HFFc6 (cell line): ENCODE results near the gene PCSK5. TPM values are rescaled to one million over a fixed set of nuclear protein-coding genes. Genes with fewer than 3 reads are reported as not detected.
"Not testable (repeated sequence)": the region's sequence is repeated elsewhere in the genome, so short reads cannot be mapped to it uniquely, and the experiment has no call there.

ENCODE experiments used
- DNase-seq: peaks from one replicate; pipeline ENCODE4 v3.0.0-alpha.2; 2018
- H3K27ac Mint-ChIP-seq: 2 replicates; pipeline ENCODE4 v1.8.0; 2020; ENCODE audit warnings: mild to moderate bottlenecking, mixed read lengths
- H3K27me3 Mint-ChIP-seq: 2 replicates; pipeline ENCODE4 v1.8.0; 2021; ENCODE audit warnings: mild to moderate bottlenecking, moderate library complexity, mixed read lengths; ENCODE audit not compliant: insufficient read depth
- H3K36me3 Mint-ChIP-seq: 2 replicates; pipeline ENCODE4 v1.8.0; 2021; ENCODE audit warnings: low read depth, mixed read lengths
- H3K4me1 Mint-ChIP-seq: 2 replicates; pipeline ENCODE4 v1.8.0; 2020; ENCODE audit warnings: low read depth, mixed read lengths
- H3K4me3 Mint-ChIP-seq: 2 replicates; pipeline ENCODE4 v1.8.0; 2020; ENCODE audit warnings: mild to moderate bottlenecking, moderate library complexity, mixed read lengths
- H3K9me3 Mint-ChIP-seq: 2 replicates; pipeline ENCODE4 v1.8.0; 2020; ENCODE audit warnings: mild to moderate bottlenecking, mixed read lengths
- CTCF ChIP-seq: fragments of 200-600 bp; sonication (generic); IDR thresholded peaks from 2 replicates; pipeline ENCODE4 v1.5.0; 2021; ENCODE audit warnings: antibody characterized with exemption, mild to moderate bottlenecking
- total RNA-seq, 6 experiments: library from RNA; stranded (reverse); fragmentation: NEBNext Ultra II Directional; extraction: Animal tissue kit (Norgen Biotek cat#: 25700); gene quantifications; 2 replicates in 1 of 6; 3 replicates in 5 of 6; pipeline ENCODE4 v1.2.3, GENCODE V29; 2021

PCSK5 gene
- total RNA-seq, 6 experiments from 2014 or later: 0.18 to 0.36 (median 0.22) TPM

GRCh38 chr9:75962013-75962661 lies 71.7 kb downstream of the PCSK5 start:
- Mint-ChIP-seq H3K4me1 (no peaks in the 10 kb centered on the region), H3K27me3 (no peaks in the 10 kb centered on the region), H3K36me3 (no peaks in the 10 kb centered on the region), H3K9me3 (peaks cover 40% of the 10 kb centered on the region), H3K27ac (no peak overlapping the region), H3K4me3 (no peak overlapping the region)
- TF ChIP-seq CTCF: no peak
- no peak for DNase-seq

GRCh38 chr9:75962662-75963036 lies 72.2 kb downstream of the PCSK5 start:
- no peak overlapping the region for H3K4me3 Mint-ChIP-seq
- H3K9me3 Mint-ChIP-seq: peaks cover 42% of the 10 kb centered on the region
- no peaks in the 10 kb centered on the region for H3K36me3 Mint-ChIP-seq
- no peaks in the 10 kb centered on the region for H3K27me3 Mint-ChIP-seq
- TF ChIP-seq CTCF: no peak
- H3K27ac Mint-ChIP-seq: no peak overlapping the region
- no peak for DNase-seq
- H3K4me1 Mint-ChIP-seq: no peaks in the 10 kb centered on the region

- H3K27ac Mint-ChIP-seq, H3K36me3 Mint-ChIP-seq, H3K27me3 Mint-ChIP-seq, H3K4me3 Mint-ChIP-seq, H3K4me1 Mint-ChIP-seq, DNase-seq: not testable (repeated sequence)
- peaks cover 49% of the 10 kb centered on the region for H3K9me3 Mint-ChIP-seq
These were observed 72.8 kb downstream of the PCSK5 start for GRCh38 chr9:75963321-75963720.

GRCh38 chr9:75964427-75964826 lies 74.0 kb downstream of the PCSK5 start:
- H3K4me1 Mint-ChIP-seq: no peaks in the 10 kb centered on the region
- H3K9me3 Mint-ChIP-seq: peaks cover 43% of the 10 kb centered on the region
- H3K27ac Mint-ChIP-seq: no peak overlapping the region
- no peak overlapping the region for H3K4me3 Mint-ChIP-seq
- TF ChIP-seq CTCF: no peak
- H3K36me3 Mint-ChIP-seq: no peaks in the 10 kb centered on the region
- no peak for DNase-seq
- H3K27me3 Mint-ChIP-seq: no peaks in the 10 kb centered on the region

GRCh38 chr9:75965231-75965630 lies 74.8 kb downstream of the PCSK5 start:
- no peaks in the 10 kb centered on the region for H3K27me3 Mint-ChIP-seq
- TF ChIP-seq CTCF: no peak
- no peak overlapping the region for H3K4me3 Mint-ChIP-seq
- peaks cover 35% of the 10 kb centered on the region for H3K9me3 Mint-ChIP-seq
- no peak overlapping the region for H3K27ac Mint-ChIP-seq
- H3K36me3 Mint-ChIP-seq: no peaks in the 10 kb centered on the region
- H3K4me1 Mint-ChIP-seq: no peaks in the 10 kb centered on the region
- no peak for DNase-seq

GRCh38 chr9:75967556-75967955 lies 77.1 kb downstream of the PCSK5 start:
- H3K4me3 Mint-ChIP-seq: no peak overlapping the region
- no peak for TF ChIP-seq CTCF
- DNase-seq: no peak
- H3K4me1 Mint-ChIP-seq: no peaks in the 10 kb centered on the region
- peaks cover 29% of the 10 kb centered on the region for H3K9me3 Mint-ChIP-seq
- H3K36me3 Mint-ChIP-seq: no peaks in the 10 kb centered on the region
- no peak overlapping the region for H3K27ac Mint-ChIP-seq
- H3K27me3 Mint-ChIP-seq: no peaks in the 10 kb centered on the region
